HG02798 (cell line): Measurements from ENCODE around the gene SHISA7.
A peak's percentile ranks its signal among the peaks of the same experiment; 100 is the strongest.
"Not testable (repeated sequence)": the region's sequence is repeated elsewhere in the genome, so short reads cannot be mapped to it uniquely, and the experiment has no call there.

ENCODE experiments used
- ATAC-seq: cut with Tn5 transposase; IDR thresholded peaks from one replicate; pipeline ENCODE4 v1.9.1; 2021; ENCODE audit warnings: mild to moderate bottlenecking; ENCODE audit not compliant: unreplicated experiment, poor library complexity

The SHISA7 gene

GRCh38 chr19:55423225-55424005 lies 19.7 kb downstream of the SHISA7 start:
- ATAC-seq = no peak

- not testable (repeated sequence) for ATAC-seq
Observed at GRCh38 chr19:55421281-55421680, 21.8 kb downstream of the SHISA7 start.

GRCh38 chr19:55419624-55420236 lies 23.4 kb downstream of the SHISA7 start:
- no peak for ATAC-seq

- ATAC-seq = no peak
Observed at GRCh38 chr19:55419103-55419502, 24.0 kb downstream of the SHISA7 start.

- no peak for ATAC-seq
Observed at GRCh38 chr19:55418185-55418584, 24.9 kb downstream of the SHISA7 start.

- no peak for ATAC-seq
Observed at GRCh38 chr19:55410168-55410567, 32.9 kb downstream of the SHISA7 start.

- not testable (repeated sequence) for ATAC-seq
Observed at GRCh38 chr19:55409179-55409578, 33.9 kb downstream of the SHISA7 start.

GRCh38 chr19:55408533-55408872 lies 34.6 kb downstream of the SHISA7 start:
- ATAC-seq = no peak

GRCh38 chr19:55407800-55408532 lies 35.1 kb downstream of the SHISA7 start:
- ATAC-seq = peak; percentile 80

- ATAC-seq = not testable (repeated sequence)
Observed at GRCh38 chr19:55407550-55407799, 35.6 kb downstream of the SHISA7 start, which contains the start of gene UBE2S. Gene UBE2S, minus strand, starts transcription at chr19:55407788. Its CDS starts 199 bp downstream, at chr19:55407589.

GRCh38 chr19:55406826-55407549 lies 36.1 kb downstream of the SHISA7 start:
- no peak for ATAC-seq

GRCh38 chr19:55406091-55406825 lies 36.8 kb downstream of the SHISA7 start:
- no peak for ATAC-seq

- ATAC-seq = no peak
Observed at GRCh38 chr19:55405638-55406037, 37.5 kb downstream of the SHISA7 start.

- no peak for ATAC-seq
Observed at GRCh38 chr19:55402509-55402908, 40.6 kb downstream of the SHISA7 start.

GRCh38 chr19:55401390-55401789 lies 41.7 kb downstream of the SHISA7 start:
- not testable (repeated sequence) for ATAC-seq

- no peak for ATAC-seq
Observed at GRCh38 chr19:55400281-55401087, 42.6 kb downstream of the SHISA7 start.

GRCh38 chr19:55398200-55398925 lies 44.7 kb downstream of the SHISA7 start:
- ATAC-seq = no peak

GRCh38 chr19:55392820-55393761 lies 50.0 kb downstream of the SHISA7 start:
- ATAC-seq = no peak
